ENCODE results near the gene ANGPT4.
A peak's percentile ranks its signal among the peaks of the same experiment; 100 is the strongest.
"Not testable (repeated sequence)": the region's sequence is repeated elsewhere in the genome, so short reads cannot be mapped to it uniquely, and the experiment has no call there.

ANGPT4 gene

GRCh38 chr20:896501-897025 lies 19.6 kb downstream of the ANGPT4 start:
- DNase-seq (ENCODE audit: low read depth), result no peak
- TF ChIP-seq CTCF (IDR thresholded peaks at IDR 0.05; ENCODE audit: control insufficient read depth, extremely low read depth, insufficient read depth), result no peak
- H3K4me3 ChIP-seq (ENCODE audit: low read depth, low read length), result no peak overlapping the region

- not testable (repeated sequence) for DNase-seq (ENCODE audit: low read depth); H3K4me3 ChIP-seq (ENCODE audit: low read depth, low read length)
These were observed 23.8 kb downstream of the ANGPT4 start for GRCh38 chr20:892371-892770.

- no peak for TF ChIP-seq CTCF (IDR thresholded peaks at IDR 0.05; ENCODE audit: control insufficient read depth, extremely low read depth, insufficient read depth)
- H3K4me3 ChIP-seq (ENCODE audit: low read depth, low read length), result no peak overlapping the region
- DNase-seq (ENCODE audit: low read depth), result no peak
These were observed 24.4 kb downstream of the ANGPT4 start for GRCh38 chr20:891706-892080.

DNA sequence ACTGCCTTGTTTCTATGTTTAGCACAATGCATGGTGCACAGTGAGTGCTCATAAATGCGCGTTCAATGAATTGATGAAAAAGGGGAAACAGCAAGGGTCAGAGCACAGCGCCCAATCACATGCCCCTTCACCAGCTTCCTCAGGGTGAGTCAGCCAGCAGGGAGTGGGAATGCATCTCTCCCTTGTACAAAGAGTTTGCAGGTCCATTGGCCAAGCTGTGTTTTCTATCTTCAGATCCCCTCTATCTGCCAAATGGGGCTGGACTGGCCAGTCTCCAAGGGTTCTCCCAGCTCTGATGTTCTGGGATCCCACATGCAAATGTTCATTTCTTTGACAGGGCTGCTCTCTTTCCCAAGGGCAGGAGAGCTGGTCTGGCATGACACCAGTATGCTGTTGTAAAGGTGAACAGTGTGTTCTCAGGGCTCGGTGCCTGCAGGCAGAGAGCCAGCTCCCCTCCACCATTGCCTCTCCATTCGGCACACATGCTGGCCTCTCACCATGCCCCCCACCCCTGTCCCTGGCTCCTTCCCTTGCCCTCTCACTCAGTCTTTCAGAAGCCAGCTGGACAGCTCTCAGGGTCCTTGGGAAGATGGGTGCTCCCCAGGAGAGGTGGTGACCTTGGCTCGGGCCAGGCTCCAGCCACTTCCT lies 25.0 kb downstream of the ANGPT4 start:
- peak; percentile 80 for DNase-seq (ENCODE audit: low read depth)
- no peak overlapping the region for H3K4me3 ChIP-seq (ENCODE audit: low read depth, low read length)
- no peak for TF ChIP-seq CTCF (IDR thresholded peaks at IDR 0.05; ENCODE audit: control insufficient read depth, extremely low read depth, insufficient read depth)

- DNase-seq (ENCODE audit: low read depth), result no peak
- H3K4me3 ChIP-seq (ENCODE audit: low read depth, low read length), result no peak overlapping the region
- TF ChIP-seq CTCF (IDR thresholded peaks at IDR 0.05; ENCODE audit: control insufficient read depth, extremely low read depth, insufficient read depth), result no peak
These were observed 25.5 kb downstream of the ANGPT4 start for GRCh38 chr20:890666-891057.

GRCh38 chr20:889932-890463 lies 26.1 kb downstream of the ANGPT4 start:
- TF ChIP-seq CTCF (IDR thresholded peaks at IDR 0.05; ENCODE audit: control insufficient read depth, extremely low read depth, insufficient read depth), result no peak
- DNase-seq (ENCODE audit: low read depth), result no peak
- H3K4me3 ChIP-seq (ENCODE audit: low read depth, low read length), result no peak overlapping the region

DNA sequence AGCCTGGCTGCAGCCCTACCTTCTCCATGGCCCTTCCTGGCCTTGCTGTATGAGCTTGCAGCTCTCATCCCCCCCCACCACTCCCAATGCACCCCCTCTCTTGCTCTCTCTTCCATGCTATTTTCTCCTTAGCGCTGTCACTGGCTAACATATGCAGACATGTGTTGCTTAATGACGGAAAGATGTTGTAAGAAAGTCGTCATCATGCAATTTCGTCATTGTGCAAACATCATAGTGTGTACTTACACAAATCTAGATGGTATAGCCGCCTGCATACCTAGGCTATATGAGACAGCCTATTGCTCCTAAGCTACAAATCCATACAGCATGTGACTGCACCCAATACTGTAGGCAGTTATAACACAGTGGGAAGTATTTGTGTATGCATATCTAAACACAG lies 27.0 kb downstream of the ANGPT4 start:
- H3K4me3 ChIP-seq (ENCODE audit: low read depth, low read length), result no peak overlapping the region
- DNase-seq (ENCODE audit: low read depth), result no peak
- TF ChIP-seq CTCF (IDR thresholded peaks at IDR 0.05; ENCODE audit: control insufficient read depth, extremely low read depth, insufficient read depth), result no peak
